ENCODE results near the gene THPO.

- TF ChIP-seq CTCF (IDR thresholded peaks at IDR 0.05) = no peak
- TF ChIP-seq POLR2A (IDR thresholded peaks at IDR 0.05) = no peak
- no peak for TF ChIP-seq POLR2AphosphoS5 (IDR thresholded peaks at IDR 0.05)
Observed at GRCh38 chr3:184419171-184419570, 41.2 kb upstream of the THPO start.
